ENCODE measurements around the gene PTPA.
A peak's percentile ranks its signal among the peaks of the same experiment; 100 is the strongest.

Gene PTPA

DNA sequence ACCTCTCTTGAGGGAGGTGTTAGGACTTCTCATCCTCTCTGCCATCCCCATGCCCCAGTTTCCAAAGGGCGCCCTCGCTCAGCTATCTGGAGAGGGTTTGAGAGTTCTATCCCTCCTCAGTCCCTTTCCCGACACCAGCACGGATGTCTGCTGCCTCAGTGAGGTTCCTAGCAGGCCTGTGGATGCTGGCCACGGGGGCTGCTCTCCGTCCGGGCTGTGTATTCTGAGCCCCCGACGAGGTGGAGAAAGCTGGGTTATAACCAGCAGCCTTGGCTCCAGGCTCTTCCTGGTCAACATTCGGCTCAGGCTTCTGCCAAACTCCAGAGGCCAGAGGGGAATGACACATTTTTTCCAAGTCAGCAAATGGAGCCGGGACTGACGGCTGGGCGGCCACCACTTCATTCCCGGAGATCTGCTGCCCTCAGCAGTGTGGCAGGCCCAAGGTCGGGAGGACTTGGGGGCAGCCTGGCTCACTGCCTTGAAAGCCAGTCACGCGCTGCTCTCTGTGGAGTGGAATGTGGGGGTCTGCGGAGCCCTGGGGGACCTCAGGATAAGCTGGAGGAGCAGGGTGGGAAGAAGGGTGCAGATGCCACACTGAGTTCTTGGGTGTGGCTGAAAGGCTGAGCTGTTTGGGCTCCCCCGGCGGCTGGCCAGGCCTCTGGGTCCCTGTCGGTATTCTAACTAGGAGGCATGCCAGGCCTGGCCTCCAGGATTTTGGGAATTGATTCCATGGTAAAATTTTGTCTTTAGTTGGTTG, 27.4 kb downstream of the PTPA start:
- DNase-seq, result no peak

DNA sequence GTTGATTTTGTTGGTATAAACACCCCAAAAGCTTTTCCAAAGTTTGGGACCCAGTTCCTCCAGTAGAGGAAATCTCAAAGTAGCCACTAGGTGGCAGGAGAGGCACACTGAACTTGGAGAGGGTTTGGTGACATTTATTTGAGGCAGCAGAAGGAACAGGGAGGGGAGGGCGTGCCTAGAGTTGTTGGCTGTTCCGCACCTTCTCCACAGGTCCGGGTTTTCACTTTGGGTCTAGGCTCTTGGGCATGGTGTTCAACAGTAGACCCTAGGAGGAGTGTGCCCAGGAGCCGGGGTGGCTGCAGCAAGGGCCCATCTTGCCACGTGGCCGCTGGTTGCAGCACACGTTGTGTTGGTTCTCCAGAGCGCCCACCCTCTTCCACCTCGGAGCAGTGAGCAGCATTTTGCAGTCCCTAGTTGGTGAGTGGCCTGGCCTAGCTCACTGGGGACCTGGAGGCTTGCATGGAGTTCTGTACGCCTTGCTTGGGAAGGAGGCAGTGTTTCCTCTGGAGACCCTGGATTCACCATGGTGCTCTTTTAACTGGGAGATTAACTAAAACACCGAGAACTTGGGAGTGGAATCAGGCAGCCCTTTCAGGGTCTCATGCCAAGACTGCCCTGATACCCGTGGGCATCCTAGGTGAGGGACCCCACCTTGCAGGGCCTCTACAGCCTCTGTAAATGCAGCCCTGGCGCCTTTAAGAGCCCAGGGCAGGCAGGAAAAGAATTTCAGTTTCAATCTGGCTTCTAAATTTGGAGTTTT, 28.2 kb downstream of the PTPA start:
- peak; percentile 76 to 85 for DNase-seq

DNA sequence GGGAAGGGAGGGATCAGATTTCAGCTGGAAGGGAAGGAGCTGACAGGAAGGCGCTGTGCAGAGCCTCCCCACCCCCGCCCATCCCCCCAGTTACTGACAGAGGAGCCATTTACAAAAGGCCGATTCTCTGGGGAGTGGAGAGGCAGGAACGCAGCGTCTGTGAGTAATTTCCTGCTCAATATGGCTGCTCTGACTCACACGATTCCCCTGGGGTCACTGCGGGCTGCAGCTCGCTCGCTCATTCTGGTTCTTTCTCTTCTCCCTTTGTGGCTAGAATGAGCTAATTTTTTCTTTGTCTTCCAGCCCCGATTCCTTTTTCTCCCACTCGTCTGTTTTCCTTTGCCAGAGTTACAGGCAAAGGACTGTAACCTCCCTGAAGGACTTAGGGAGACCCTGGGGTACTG, 28.8 kb downstream of the PTPA start:
- DNase-seq, result peak; percentile 83 to 87

DNA sequence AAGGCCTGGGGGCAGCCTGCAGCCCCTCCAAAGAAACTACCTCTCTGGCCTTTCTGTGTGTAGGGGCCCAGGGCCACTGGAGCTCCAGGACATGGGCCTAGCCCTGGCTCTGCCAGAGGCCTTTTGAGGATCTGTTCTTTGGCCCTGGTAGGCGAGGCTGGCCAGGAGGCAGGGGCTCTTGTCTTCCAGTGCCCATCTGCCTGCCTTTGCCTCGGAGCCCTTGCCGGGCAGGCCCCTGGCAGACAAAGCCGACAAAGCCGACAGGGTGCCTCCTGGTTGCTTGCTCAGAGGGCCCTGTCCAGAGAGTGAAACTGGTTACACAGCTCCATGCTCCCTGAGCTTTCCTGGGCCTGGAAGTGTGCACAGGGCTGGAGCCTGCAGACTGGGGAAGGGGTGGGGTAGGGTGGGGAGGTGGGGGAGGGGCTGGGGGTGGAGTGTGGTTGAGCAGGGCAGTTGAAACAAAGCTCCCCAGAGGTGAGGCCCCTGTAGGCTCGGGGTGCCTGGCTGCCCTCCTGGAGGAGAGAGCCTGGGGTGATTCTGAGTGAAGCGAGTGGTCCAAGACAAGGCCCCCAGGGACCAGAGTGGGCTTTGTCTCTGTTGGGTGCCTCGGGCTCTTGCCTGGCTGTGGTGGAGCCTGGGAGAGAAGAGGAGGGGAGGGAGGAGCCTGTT, 29.3 kb downstream of the PTPA start:
- peak in 1 of 2 donors; percentile 20 for DNase-seq

DNA sequence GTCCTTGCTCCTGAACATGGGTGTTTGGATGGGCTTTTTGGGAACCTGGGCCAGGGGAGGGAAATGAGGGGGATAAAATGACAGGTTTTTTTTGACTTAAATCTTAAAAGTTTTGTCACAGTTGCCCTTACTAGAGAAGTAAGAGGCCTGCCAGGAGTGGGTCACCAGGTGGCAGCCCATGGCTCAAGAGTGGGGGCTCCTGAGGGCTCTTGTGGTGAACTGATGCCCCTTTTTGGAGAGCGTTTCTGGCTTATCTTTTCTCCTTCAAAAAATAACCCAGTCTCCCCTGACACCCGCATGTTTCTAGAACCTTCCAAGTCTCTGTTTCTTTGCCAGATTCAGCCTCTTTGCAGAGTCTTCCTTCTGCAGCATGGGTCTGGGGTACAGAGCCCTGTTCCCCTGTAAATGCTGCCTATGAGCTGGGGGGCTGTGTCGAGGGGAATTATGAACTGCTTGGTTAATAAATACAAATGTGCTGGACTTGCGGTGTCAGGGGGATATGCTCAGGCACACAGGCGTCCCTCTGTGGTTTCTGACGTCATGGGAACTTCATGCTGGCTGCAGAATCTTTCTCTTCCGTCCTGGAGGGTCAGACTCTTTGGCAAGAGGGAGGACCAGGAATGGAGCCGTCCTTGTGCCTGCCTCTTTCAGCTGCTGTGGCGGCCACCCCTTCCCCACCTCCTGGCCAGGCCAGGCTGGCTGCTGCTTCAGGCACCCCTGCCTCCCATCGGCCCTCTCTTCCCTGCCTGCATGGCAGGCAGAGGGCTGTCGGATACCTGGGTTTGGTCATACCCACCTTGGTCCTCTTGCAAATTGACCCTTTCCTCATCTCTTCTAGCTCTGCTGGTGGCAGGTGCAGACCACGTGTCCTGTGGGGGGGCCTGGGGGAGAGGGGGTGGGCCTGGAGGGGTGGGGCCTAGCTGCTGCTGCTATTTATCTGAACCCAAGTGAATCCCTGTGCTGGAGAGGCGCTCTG, 30.1 kb downstream of the PTPA start:
- peak; percentile 31 to 50 for DNase-seq

DNA sequence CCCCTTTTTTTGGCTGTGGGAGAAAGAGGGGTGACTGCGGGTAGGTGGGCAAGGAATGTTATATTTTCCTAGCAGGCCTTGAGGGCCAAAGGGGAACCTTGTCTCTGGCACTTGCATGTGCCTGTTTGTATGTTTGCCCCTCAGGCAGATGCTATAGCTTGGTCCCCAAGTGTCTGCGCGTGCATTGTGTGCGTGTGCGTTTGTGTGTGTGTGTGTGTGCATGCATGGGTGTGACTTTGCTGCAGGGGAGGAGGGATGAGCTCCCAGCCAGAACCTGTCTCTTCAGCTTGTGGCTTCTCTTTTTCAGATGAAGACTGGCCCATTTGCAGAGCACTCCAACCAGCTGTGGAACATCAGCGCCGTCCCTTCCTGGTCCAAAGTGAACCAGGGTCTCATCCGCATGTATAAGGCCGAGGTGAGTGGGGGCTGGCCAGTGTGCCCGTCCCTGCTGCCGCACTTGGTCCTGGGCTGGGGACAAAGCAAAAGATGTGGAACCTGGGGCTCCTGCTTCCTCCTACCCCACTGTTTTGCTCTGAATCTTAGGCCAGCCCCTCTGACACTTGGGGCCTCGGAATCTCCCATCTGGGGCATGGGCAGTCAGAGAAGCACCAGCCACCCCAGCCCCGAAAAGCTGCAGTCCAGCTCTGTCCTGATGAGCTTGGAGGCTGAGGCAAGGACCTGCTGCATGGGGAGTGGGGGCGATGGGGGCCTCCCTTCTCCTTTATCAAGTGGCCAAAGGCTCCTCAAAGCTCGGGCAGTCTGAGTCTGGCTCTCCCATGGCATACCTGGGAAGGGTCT, 31.1 kb downstream of the PTPA start:
- no peak for DNase-seq

DNA sequence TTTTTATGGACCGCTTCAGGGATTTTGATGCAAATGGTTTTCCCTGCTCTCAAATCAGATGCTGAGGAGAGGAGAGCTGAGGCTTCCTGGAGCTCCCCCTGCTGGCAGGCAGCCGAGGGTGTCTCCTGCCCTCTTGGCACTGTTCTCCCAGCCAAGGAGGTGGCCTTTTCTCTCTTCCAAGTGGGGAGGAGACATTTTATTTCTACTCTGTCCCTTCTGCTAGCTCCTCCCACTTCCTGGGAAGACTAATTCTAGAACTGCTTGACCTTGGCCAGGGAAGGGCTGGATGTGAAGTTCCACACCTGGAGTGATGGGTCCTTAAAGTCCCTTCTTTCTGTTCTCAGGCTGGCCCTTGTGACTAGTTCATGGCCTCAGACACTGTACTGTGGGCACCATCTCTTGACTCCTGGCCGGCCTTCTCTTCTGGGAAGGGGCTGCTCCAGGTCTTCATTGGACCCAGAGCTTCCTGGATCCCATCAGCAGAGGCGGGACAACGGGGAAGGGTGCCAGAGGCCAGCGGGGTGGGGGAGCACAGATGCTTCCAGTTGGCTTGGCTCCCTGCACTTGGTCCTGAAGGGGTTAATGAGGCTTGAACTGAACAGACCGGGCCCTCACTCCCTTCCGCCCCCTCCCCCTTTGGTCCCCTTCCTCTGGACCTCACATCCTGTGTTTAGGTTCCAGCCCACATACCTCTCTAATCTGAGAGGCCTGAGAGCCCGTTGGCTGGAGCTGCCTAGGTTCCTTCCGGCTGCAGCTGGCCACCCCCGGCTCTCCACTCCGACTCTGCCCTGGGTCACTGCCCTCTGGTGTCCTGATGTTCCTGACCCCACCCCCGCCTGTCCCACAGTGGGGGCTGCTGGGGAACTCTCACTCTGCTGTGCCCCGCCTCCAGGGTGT, 32.1 kb downstream of the PTPA start:
- peak; percentile 72 to 75 for DNase-seq

DNA sequence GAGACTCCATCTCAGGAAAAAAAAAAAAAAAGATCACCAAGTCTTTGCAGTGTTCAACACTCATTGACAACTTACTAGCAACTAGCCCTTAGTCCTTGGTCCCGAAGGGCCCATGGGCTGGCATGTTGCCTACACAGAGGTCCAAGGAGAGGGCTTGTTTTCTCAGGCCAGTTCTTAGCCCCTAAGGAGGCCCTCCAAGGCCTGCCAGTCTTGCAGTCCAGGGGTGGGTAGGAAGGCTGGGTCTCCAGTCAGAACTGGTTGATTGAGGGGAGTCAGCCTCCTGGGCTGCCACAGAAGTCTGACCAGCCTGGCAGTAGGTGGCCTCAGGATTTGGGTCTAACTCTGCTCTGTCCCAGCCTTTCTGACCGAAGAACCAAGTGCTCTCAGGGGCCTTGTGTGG, 34.1 kb downstream of the PTPA start:
- DNase-seq, result no peak

DNA sequence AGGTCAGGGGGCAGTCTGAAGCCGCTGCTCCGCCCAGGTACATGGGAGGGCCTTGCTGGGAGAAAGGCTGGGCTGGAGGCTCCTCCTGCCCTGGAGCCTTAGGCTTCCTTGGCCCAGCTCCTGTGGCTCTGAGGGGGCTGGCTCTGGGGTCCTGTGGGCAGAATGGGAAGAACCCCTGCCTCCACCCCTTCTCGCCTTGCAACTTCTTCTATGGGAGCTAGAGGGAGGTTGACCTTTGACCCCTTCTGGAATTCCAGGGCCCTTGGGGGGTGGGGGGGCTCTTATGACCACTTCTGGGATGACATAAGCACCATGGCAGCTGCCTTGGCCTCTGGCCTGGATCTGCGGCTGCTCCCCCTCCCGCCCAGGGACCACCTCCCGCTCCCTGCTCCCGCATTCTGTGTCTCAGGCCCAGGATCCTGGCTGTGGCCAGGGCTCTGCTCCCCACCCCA, 34.7 kb downstream of the PTPA start:
- no peak for DNase-seq

DNA sequence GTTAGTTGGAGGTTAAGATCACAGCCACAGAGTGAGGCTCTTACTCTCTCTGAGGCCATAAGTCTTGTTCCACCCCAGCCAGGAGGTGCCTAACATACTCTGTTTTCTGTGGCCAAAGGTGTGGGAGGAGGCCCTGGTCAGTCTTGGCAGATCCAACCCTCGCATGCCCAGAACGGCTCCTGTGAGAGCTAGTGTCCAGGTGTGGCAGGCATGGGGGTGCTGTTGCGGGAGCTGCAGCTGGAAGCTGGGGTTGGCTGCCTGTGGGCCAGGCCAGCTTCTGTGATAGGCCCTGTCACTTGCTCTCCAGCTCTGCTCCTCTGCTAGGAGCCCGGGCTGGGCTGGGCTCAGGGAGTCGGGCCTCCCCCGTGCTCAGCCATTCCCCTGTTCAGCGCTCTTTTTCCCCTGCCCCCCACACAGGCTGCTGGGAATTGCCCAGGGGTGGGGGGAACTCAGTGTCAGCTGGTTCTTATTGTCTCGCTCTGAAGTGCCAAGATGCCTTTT, 35.3 kb downstream of the PTPA start:
- DNase-seq, result no peak

DNA sequence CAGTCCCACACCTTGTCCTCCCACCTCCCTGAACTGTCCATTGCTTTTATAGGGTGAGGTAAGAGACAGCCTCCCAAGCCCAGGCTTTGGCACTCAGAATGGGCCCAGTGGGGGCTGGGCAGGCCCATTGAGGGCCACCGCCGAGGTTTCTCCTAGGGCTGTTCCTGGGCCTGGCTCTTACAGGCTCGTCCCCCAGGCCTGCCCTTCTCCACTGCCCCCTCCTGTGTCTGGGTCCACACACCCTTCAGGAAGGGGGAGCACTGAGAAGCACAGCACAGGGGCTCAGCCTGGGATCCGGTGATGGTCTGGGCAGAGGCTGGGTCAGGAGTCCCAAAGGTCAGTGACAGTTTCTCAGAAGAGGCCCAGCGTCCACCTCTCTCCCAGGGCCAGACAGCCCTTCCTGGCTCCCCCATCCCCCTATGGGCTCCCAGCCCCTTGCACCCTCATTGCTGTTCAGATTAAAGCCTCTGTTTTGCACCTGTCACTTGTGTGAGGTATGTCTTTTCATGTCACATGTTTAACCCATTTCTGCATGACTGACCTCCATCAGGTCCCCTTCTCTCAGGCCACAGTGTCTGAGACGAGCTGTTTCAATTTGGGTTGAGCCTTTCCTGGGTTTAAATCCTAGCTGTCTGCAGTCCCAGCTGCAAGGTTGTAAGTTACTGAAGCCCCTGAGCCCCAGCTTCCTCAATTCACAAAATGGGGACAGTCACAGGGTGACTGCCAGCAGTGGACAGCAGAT, 37.4 kb downstream of the PTPA start:
- DNase-seq, result no peak

DNA sequence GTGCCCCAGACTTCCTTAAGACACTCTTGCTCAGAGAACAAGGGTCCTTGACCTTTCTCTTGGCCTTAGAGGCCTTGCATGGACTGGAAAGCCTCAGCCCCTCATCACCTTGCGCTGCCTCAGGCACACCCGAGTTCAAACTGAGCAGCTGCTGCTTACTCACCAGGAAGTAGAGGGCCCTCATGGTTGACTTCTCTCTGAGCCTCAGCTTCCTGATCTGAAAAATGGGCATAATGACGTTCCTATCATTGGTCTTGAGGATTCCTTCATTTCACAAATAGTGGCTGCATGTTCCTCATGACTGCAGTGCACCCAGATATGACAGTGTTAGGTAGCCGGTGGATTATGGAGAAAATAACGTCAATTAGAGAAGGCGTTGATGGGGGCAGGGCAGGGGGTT, 38.2 kb downstream of the PTPA start:
- DNase-seq, result no peak

DNA sequence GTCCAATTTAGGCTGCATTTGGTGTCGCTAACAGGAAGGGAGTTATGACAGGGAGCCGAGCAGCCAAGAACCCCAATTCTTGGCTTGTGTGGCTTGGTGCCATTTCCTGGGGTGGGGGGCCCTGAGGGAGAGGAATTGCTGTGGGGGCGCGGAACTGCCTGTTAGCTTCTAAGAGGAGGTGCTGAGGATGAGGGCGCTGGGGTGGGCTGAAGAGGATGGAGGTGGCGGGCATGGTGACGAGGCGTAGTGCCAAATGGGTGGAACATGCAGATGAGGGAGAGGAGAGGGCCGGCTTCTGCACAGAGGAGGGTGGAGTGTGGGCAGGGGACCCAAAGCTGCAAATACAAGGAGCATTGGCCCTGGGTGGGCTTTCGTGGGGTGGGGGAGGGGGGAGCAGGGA, 38.9 kb downstream of the PTPA start:
- DNase-seq, result no peak

DNA sequence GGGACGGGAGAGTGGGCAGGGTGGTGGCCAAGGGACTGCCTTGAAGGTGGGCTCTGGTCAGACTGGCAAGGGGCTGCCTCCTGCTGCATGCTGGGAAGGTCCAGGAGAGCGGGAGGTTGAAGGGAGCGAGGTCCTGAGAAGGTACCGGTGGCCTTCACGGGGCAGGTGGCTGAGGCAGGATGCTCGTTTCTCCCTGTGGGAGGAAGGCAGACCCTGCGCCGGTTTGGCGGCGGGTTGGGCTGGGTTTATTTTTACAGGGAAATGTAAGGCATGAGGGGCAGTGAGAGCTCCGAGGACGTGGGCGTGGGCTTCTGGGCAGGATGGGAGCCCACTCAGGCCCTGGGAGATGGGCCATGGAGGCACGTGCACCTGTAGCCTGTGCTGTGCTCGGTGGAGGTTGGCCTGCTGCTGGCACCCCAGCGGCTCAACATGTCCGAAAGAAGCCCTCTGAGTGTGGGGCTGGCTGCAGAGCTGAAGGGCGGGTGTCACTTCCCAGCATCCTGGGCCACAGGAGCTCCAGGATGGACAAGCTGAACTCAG, 39.5 kb downstream of the PTPA start:
- DNase-seq, result no peak

DNA sequence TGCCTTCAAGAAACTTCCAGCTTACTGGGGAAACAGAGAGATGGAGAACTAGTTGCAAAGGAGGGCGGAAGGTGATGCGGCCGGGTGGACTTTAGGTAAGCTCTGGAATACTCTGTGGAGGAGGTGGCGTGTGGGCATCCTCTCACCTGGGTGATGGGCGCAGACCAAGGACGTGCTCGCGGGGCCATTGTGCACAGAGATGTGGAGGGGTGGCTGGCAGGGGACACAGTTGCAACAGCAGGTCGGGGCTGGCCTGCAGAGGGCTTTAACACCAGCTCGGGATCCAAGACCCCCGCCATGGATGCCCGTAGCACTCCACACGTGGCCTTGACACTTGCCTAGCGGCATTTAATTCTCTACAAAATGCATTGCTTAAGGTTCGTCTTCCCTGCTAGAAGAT, 40.3 kb downstream of the PTPA start:
- no peak for DNase-seq

DNA sequence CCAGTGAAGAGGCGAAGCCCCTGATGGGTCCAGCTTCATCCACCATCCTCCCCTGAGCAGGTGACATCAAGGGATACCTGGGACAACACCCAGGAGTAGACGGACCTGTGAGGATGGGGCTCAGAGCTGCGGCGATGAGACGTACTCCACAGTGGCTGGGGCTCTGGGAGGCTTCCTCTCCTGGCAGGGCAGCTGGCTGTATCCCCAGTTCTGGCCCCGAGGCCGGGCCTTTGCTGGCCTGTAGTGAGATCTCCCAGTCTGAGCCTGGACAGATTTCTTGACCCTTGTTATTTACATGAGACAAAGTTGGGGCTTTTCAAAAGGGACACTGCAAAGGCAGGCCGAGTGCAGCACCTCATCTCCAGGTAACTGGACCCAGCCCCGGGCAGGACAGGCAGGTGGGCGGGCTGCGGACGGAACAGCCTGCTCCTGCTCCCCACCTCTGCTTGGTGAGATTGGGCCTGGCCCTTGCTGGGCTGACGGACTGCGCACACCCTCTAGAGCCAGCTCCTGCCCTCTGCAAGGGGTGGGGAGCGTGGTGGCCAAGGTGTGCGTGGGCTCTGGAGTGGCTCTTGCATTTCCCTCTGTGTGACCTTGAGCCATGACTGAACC, 43.8 kb downstream of the PTPA start:
- no peak for DNase-seq

DNA sequence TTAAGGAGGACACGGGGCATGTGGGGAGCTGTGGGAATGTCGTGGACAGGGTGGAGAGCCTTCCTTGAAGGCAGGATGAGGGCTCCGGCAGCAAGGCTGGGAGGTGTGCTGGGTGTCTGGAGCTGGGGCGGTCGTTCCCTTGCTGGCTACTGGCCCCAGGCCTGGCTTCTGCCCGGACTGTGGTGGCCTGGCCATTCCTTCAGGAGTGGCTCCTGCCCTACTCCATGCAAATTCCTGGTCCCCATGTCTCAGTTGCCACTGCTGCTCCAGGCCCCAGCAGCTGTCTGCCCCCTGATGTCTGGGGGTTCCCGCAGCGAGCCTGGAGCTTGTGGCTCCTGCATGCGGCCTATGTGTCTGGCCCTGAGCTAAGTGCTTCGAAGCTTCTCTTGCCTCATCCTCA, 44.9 kb downstream of the PTPA start:
- DNase-seq, result no peak

DNA sequence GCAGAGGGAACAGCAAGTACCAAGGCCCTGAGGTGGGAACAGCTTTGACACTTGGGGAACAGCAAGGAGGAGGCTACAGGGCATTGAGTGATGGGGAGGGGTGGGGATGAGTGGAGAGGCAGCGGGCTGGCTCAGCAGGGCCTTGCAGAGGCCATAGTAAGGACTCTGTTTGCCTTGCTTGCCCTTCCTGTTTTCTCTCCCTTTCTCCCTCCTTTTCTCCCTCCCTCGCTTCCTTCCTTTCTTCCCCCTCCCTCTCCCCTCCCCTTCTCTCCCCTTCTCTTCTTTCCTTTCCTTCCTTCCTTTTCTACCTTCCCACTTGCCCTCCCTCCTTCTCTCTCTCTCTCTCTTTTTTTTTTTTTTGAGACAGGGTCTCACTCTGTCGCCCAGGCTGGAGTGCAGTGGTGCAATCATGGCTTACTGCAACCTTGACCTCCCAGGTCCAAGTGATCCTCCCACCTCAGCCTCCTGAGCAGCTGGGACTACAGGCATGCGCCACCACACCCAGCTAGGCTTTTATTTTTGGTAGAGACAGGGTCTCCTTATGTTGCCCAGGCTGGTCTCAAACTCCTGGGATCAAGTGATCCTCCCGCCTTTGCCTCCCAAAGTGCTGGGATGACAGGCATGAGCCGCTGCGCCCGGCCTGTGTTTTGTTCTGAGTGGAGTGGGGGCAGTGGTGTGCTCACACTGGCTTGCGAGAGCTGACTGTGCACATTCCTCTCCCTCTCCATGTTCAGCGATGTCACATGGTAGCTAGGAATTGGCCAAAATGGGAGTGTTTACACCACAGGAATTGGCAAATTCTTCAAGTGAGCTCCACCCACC, 49.7 kb downstream of the PTPA start:
- no peak for DNase-seq
